ENCODE data around the gene IFITM5. TPM values are rescaled to one million over a fixed set of nuclear protein-coding genes. Genes with fewer than 3 reads are reported as not detected.
"Not testable (repeated sequence)": the region's sequence is repeated elsewhere in the genome, so short reads cannot be mapped to it uniquely, and the experiment has no call there.

Gene IFITM5
- total and polyA plus RNA-seq, 9 donors: not detected

- intact Hi-C loops (cut with DNase I): no loop called here
- Histone ChIP-seq H3K4me3 (no peak overlapping the region), H3K9me3 (no peaks in the 10 kb centered on the region), H3K27me3 (no peaks in the 10 kb centered on the region), H3K27ac (peak overlapping the region; percentile 84 to 94), H3K4me1 (ENCODE audit: insufficient read depth) (peaks cover 26% of the 10 kb centered on the region), H3K36me3 (no peaks in the 10 kb centered on the region)
- TF ChIP-seq EP300 (IDR thresholded peaks at IDR 0.05) (no peak), POLR2A (IDR thresholded peaks at IDR 0.05) (no peak), CTCF (IDR thresholded peaks at IDR 0.05) (no peak)
- WGBS, 3 donors: 78 to 84% (median 79%) methylated on average over 30 of the region's 30 CpGs
- peak in 3 of 5 donors; percentile 43 to 55 (median 51) for DNase-seq
Observed at GRCh38 chr11:325796-326591, 26.7 kb upstream of the IFITM5 start.

- not testable (repeated sequence) for H3K27me3 ChIP-seq, H3K9me3 ChIP-seq, H3K36me3 ChIP-seq
- Histone ChIP-seq H3K27ac (peak overlapping the region; percentile 83 to 94), H3K4me1 (ENCODE audit: insufficient read depth) (peaks cover 26% of the 10 kb centered on the region), H3K4me3 (peak overlapping the region; percentile 17)
- intact Hi-C loops (cut with DNase I): loop anchor here in 1 of 4 donors (5.0 kb wide), 1 partner anchor 32 kb away; no protein-coding TSS in a partner anchor
- DNase-seq: peak in 4 of 5 donors; percentile 79 to 86 (median 82)
- 8 to 19% (median 10%) methylated on average over 29 to 31 of the region's 34 CpGs for WGBS, 3 donors
Observed at GRCh38 chr11:324593-325517, 25.5 kb upstream of the IFITM5 start.

- Histone ChIP-seq H3K9me3 (no peaks in the 10 kb centered on the region), H3K4me1 (ENCODE audit: insufficient read depth) (peaks cover 26% of the 10 kb centered on the region), H3K4me3 (peak overlapping the region; percentile 17), H3K27ac (peak overlapping the region; percentile 83 to 94), H3K27me3 (no peaks in the 10 kb centered on the region), H3K36me3 (no peaks in the 10 kb centered on the region)
- DNase-seq: peak in 3 of 5 donors; percentile 34 to 44 (median 38)
- intact Hi-C loops (cut with DNase I): loop anchor here in 1 of 4 donors (5.0 kb wide), 1 partner anchor 33 kb away; no protein-coding TSS in a partner anchor
- WGBS, 3 donors: 32 to 43% (median 36%) methylated on average over 11 of the region's 11 CpGs
- TF ChIP-seq CTCF (IDR thresholded peaks at IDR 0.05): no peak
- TF ChIP-seq EP300 (IDR thresholded peaks at IDR 0.05): no peak
- no peak for TF ChIP-seq POLR2A (IDR thresholded peaks at IDR 0.05)
Observed at GRCh38 chr11:324156-324555, 24.8 kb upstream of the IFITM5 start.

GRCh38 chr11:319888-320273 lies 20.6 kb upstream of the IFITM5 start:
- Histone ChIP-seq H3K4me3 (peak overlapping the region; percentile 88), H3K27ac (peak overlapping the region; percentile 90 to 91), H3K4me1 (ENCODE audit: insufficient read depth) (peaks cover 13% of the 10 kb centered on the region)
- intact Hi-C loops (cut with DNase I): loop anchor here in 1 of 4 donors (5.0 kb wide), 1 partner anchor 37 kb away; no protein-coding TSS in a partner anchor
- DNase-seq: peak; percentile 26 to 48 (median 41)
- not testable (repeated sequence) for H3K9me3 ChIP-seq, H3K27me3 ChIP-seq, H3K36me3 ChIP-seq
- peak; percentile 1 for TF ChIP-seq POLR2A (IDR thresholded peaks at IDR 0.05)
- 0% methylated on average over 4 to 8 of the region's 10 CpGs for WGBS, 3 donors

- whole genome bisulfite sequencing, 3 donors: 1% methylated on average over 12 to 19 of the region's 29 CpGs
- H3K27me3 ChIP-seq; H3K9me3 ChIP-seq; H3K4me1 ChIP-seq (ENCODE audit: insufficient read depth); intact Hi-C loops (cut with DNase I); H3K36me3 ChIP-seq: not testable (repeated sequence)
- TF ChIP-seq POLR2A (IDR thresholded peaks at IDR 0.05): peak; percentile 17
- TF ChIP-seq CTCF (IDR thresholded peaks at IDR 0.05): peak in 2 of 3 donors; percentile 19 to 24
- peak overlapping the region; percentile 88 for H3K4me3 ChIP-seq
- H3K27ac ChIP-seq: peak overlapping the region; percentile 90 to 91
- DNase-seq: peak in 4 of 5 donors; percentile 50 to 69 (median 57)
Observed at GRCh38 chr11:319121-319887, 20.0 kb upstream of the IFITM5 start.

- H3K9me3 ChIP-seq; intact Hi-C loops (cut with DNase I); H3K27me3 ChIP-seq; H3K4me1 ChIP-seq (ENCODE audit: insufficient read depth); H3K36me3 ChIP-seq: not testable (repeated sequence)
- 0 to 2% methylated on average over 5 to 14 of the region's 79 CpGs; no CpG with 5 or more reads in 1 of the 3 donors for WGBS, 3 donors
- Histone ChIP-seq H3K27ac (peak overlapping the region; percentile 90 to 91), H3K4me3 (peak overlapping the region; percentile 88)
- DNase-seq: peak in 4 of 5 donors; percentile 38 to 67 (median 53)
Observed at GRCh38 chr11:318405-319120, 19.2 kb upstream of the IFITM5 start.

All from ovary (tissue), 9 donors.